GM12878 (cell line): ENCODE results near the gene MT1G. TPM values are rescaled to one million over a fixed set of nuclear protein-coding genes. Genes with fewer than 3 reads are reported as not detected.

Source experiments
- ATAC-seq: fragments of 200-7000 bp; cut with Tn5 transposase; 3 replicates; pipeline ENCODE4 v1.9.1; 2020; ENCODE audit warnings: mild to moderate bottlenecking, moderate library complexity
- BruUV-seq: library from RNA; stranded (reverse); fragments of 400-500 nt; replicated peaks from 2 replicates; lab custom pipeline; 2021; lab: Mats Ljungman, UMichigan
- CTCF ChIA-PET: fragments of 300-600 bp; sonication (Branson Sonifier 250); formaldehyde crosslinking; extraction: SDS; loops from one replicate; lab custom pipeline; 2021; ENCODE audit warnings: inconsistent platforms; lab: Yijun Ruan, JAX
- POLR2A ChIA-PET: fragments of 350-600 bp; formaldehyde crosslinking; extraction: SDS; loops from one replicate; lab custom pipeline; 2021; ENCODE audit warnings: inconsistent platforms; lab: Charles Lee
- RAD21 ChIA-PET: fragments of 300-600 bp; sonication (Branson Sonifier 250); formaldehyde crosslinking; loops from one replicate; lab custom pipeline; 2023; ENCODE audit warnings: antibody characterized with exemption; ENCODE audit not compliant: unreplicated experiment; lab: Charles Lee
- SMC1A ChIA-PET: fragments of 300-600 bp; sonication (Branson Sonifier 250); formaldehyde crosslinking; loops from one replicate; lab custom pipeline; 2023; ENCODE audit not compliant: unreplicated experiment, uncharacterized antibody; lab: Charles Lee
- DNase-seq: peaks from one replicate; pipeline ENCODE4 v3.0.0-alpha.2; 2011; ENCODE audit warnings: low read depth, low spot score
- FAIRE-seq: peaks from 3 replicates; lab custom pipeline; 2011; peaks lifted over from hg19 to GRCh38; lab: Jason Lieb, UNC
- H2AFZ ChIP-seq: 2 replicates; pipeline ENCODE4 v1.6.0; 2011; ENCODE audit warnings: low read depth, low read length, control low read depth; ENCODE audit not compliant: control insufficient read depth
- H3K27ac ChIP-seq: 2 replicates; pipeline ENCODE4 v1.5.1; 2011; ENCODE audit warnings: control low read depth; ENCODE audit not compliant: control insufficient read depth, insufficient read depth
- H3K27me3 ChIP-seq, 2 experiments: replicated peaks in 1 of 2; 2 replicates each; pipeline versions ENCODE4 v1.6.0 to v1.6.1; 2011; ENCODE audit warnings: low read length in 1 of 2; ENCODE audit not compliant: control insufficient read depth in 2 of 2, insufficient read depth in 2 of 2
- H3K36me3 ChIP-seq, 2 experiments: 2 replicates each; pipeline ENCODE4 v1.5.1; 2011; ENCODE audit warnings: low read length in 1 of 2; ENCODE audit not compliant: control insufficient read depth in 2 of 2, insufficient read depth in 2 of 2
- H3K4me1 ChIP-seq: 2 replicates; pipeline ENCODE4 v1.6.1; 2011; ENCODE audit warnings: mild to moderate bottlenecking, low read length, moderate library complexity, mixed read lengths; ENCODE audit not compliant: control insufficient read depth, insufficient read depth
- H3K4me2 ChIP-seq: 2 replicates; pipeline ENCODE4 v1.6.0; 2011; ENCODE audit warnings: control low read depth; ENCODE audit not compliant: control insufficient read depth, insufficient read depth
- H3K4me3 ChIP-seq: fragments of 200-600 bp; sonication (generic); 2 replicates; pipeline ENCODE4 v1.5.1; 2016
- H3K79me2 ChIP-seq: 2 replicates; pipeline ENCODE4 v1.6.0; 2011; ENCODE audit warnings: low read length; ENCODE audit not compliant: control insufficient read depth, insufficient read depth
- H3K9ac ChIP-seq: 2 replicates; pipeline ENCODE4 v1.8.0; 2011; ENCODE audit warnings: low read length, control low read depth, mixed read lengths; ENCODE audit not compliant: control insufficient read depth, insufficient read depth
- H3K9me3 ChIP-seq: replicated peaks from 3 replicates; pipeline ENCODE4 v1.5.1; 2011; ENCODE audit warnings: mild to moderate bottlenecking, low read length; ENCODE audit not compliant: control insufficient read depth, insufficient read depth
- H4K20me1 ChIP-seq: 2 replicates; pipeline ENCODE4 v1.6.0; 2011; ENCODE audit not compliant: control insufficient read depth, insufficient read depth
- SUZ12 ChIP-seq: fragments of 200-600 bp; sonication (generic); IDR thresholded peaks from one replicate; pipeline ENCODE4 v1.6.1; 2018; ENCODE audit warnings: antibody characterized with exemption, mild to moderate bottlenecking; ENCODE audit not compliant: unreplicated experiment
- WGBS: methylation state at CpG from one replicate; pipeline ENCODE4 v1.1.6; 2016; ENCODE audit warnings: low lambda C conversion rate; ENCODE audit not compliant: insufficient replicate concordance, insufficient coverage; ENCODE audit errors: missing lambda C conversion rate; 5-methylcytosine and 5-hydroxymethylcytosine counted together
- in situ Hi-C: fragments of 300-500 bp; cut with MboI; formaldehyde crosslinking; loops from 9 replicates; pipeline ENCODE4 v1.14.3; 2018; ENCODE audit warnings: mixed read lengths
- intact Hi-C: fragments of 100-400 bp; cut with micrococcal nuclease; formaldehyde crosslinking; loops from one replicate; pipeline ENCODE4 v1.14.2; 2022; ENCODE audit not compliant: unreplicated experiment
- polyA plus RNA-seq, 11 experiments: library from polyadenylated mRNA; depleted of rRNA in 4 of 11; unstranded in 6 of 11; stranded (reverse) in 5 of 11; fragments of >200 nt; fragmentation: Nextera tagmentation in 4 of 11; fragmentation: Illumina TruSeq in 1 of 11; extraction: Ambion mirVana in 4 of 11; extraction: Trizol in 1 of 11; gene quantifications; 1 replicate in 1 of 11; 2 replicates in 10 of 11; pipeline versions ENCODE4 v1.2.1 to v1.2.3, GENCODE V29; 2011 to 2016; ENCODE audit warnings: inconsistent platforms in 2 of 11, missing spikeins in 2 of 11, low read depth in 1 of 11
- total RNA-seq, 4 experiments: library from RNA; depleted of rRNA in 3 of 4; stranded (reverse); fragments of >200 nt in 3 of 4; fragmentation: Illumina TruSeq in 1 of 4; extraction: Trizol in 1 of 4; gene quantifications; 2 replicates each; pipeline versions ENCODE4 v1.2.1 to v1.2.3, GENCODE V29; 2013 to 2021
- TF ChIP-seq, protein P1 (sequence below): fragments of 450-650 bp; IDR thresholded peaks from 2 replicates; pipeline ENCODE4 v1.6.1; 2018; ENCODE audit warnings: borderline replicate concordance, mild to moderate bottlenecking; ENCODE audit not compliant: partially characterized antibody

MT1G gene
- total and polyA plus RNA-seq, 10 of the 15 experiments (the other 5 are each of a cell fraction or from before 2014, with no cell fraction given) = 1.2 to 9.1 (median 4.6) TPM

DNA sequence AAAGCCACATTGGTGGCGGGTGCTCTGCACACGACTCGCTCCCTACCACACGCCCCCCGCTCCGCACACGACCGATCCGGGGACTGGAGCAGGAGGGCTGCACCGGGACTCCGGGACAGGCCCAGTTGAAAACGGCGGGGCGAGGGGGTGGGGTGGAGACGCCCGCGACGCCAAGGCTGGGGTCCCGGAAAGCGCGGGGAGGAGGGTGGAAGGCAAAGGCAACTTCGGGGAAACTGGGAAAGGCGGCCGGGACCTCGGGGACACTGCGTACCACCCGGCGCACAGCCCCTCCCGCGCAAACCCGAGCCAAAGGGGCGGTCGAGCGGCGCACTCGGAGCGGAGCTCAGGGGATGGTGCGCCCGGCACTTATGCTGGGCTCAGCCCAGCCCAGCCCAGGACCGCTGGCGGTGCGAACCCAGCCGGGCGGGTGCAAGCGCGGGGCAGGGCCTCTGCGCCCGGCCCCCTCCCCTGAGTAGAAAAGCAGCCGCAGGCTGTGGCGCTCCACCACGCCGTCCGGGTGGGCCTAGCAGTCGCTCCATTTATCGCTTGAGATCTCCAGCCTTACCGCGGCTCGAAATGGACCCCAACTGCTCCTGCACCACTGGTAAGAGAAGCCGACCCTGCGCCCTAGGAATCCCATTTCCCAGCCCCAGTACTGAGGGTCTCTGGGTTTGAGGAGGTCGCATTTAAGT lies 35.6 kb downstream of the MT1G start, which contains the start of gene MT1M:
Gene MT1M, plus strand, starts transcription at position 504 of the 692 bp plus-strand sequence. Its CDS starts 73 bp downstream, at position 577.
- SMC1A ChIA-PET = interaction anchor here (2.4 kb wide), 1 partner anchor 21 kb away, joined by 27 read pairs; no protein-coding TSS in a partner anchor
- Histone ChIP-seq H3K4me3 (no peak within 1 kb of the TSS), H3K9ac (no peak within 1 kb of the TSS), H3K27me3 (peaks cover 14 to 24% of the 10 kb centered on the region in 2 experiments), H3K4me1 (peaks cover 15% of the 10 kb centered on the region), H3K27ac (no peak within 1 kb of the TSS), H2AFZ (no peak within 1 kb of the TSS), H3K79me2 (no peaks in the 10 kb centered on the region), H4K20me1 (no peaks in the 10 kb centered on the region), H3K9me3 (no peaks in the 10 kb centered on the region), H3K36me3 (no peaks in the 10 kb centered on the region), H3K4me2 (peak within 1 kb of the TSS; percentile 47; the same call in 1 of the 2 replicates)
- ATAC-seq (peak; percentile 23), FAIRE-seq (no peak), DNase-seq (no peak)
- in situ Hi-C loops (no loop called here), intact Hi-C loops (no loop called here)
- POLR2A ChIA-PET = no interaction called here
- RAD21 ChIA-PET = interaction anchor here (2.9 kb wide), 1 partner anchor 69 kb away, joined by 11 read pairs; no protein-coding TSS in a partner anchor
- BruUV-seq = no TSS peak
- WGBS = 30% methylated on average over 46 of the region's 61 CpGs
- CTCF ChIA-PET = no interaction called here
- TF ChIP-seq, protein P1, sequence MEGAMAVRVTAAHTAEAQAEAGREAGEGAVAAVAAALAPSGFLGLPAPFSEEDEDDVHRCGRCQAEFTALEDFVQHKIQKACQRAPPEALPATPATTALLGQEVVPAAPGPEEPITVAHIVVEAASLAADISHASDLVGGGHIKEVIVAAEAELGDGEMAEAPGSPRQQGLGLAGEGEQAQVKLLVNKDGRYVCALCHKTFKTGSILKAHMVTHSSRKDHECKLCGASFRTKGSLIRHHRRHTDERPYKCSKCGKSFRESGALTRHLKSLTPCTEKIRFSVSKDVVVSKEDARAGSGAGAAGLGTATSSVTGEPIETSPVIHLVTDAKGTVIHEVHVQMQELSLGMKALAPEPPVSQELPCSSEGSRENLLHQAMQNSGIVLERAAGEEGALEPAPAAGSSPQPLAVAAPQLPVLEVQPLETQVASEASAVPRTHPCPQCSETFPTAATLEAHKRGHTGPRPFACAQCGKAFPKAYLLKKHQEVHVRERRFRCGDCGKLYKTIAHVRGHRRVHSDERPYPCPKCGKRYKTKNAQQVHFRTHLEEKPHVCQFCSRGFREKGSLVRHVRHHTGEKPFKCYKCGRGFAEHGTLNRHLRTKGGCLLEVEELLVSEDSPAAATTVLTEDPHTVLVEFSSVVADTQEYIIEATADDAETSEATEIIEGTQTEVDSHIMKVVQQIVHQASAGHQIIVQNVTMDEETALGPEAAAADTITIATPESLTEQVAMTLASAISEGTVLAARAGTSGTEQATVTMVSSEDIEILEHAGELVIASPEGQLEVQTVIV = no peak
- peak; percentile 33 for TF ChIP-seq SUZ12
